ENCODE measurements around the gene PHF1.

Gene PHF1

DNA sequence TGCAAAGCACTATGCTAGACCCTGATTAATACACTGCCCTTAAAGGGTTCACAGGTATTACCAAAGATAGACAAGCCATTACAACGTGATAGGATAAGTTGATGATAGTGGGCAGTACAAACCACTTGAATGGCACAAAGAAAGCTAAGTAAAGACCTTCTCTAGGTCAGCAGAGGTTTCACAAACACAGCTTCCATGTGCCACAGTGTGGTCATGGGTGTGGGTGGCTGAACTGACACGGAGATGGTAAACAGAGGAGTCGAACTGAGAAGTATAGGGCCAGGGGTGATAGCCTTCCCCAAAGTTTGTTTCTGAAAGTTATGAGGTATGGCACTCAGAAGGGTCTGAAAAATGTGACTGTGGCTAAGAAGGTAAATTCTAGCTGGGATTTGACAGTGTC lies 47.9 kb downstream of the PHF1 start:
- no peak for DNase-seq (ENCODE audit: low spot score)

DNA sequence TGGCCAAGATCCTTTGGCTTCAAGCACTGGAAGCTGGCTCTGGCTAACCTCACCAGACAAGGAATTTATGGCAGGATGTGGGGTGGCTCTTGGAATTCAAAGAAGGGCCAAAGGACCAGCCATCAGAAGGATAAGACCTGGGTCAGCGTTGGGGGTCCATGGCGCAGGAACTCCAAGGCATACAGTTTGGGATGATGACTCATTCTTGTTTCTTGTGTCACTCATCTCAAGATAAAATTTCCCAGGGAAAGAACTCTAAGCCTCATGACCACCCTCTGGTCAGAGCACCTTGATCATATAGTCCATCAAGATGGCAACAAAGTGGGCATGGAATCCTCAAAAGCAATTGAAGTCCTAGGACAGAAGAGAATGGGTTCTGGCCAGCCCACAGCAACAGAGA lies 48.4 kb downstream of the PHF1 start:
- DNase-seq (ENCODE audit: low spot score) = no peak

All from iPS-NIHi11 (cell line).